ENCODE data around the gene GP9. TPM values are rescaled to one million over a fixed set of nuclear protein-coding genes. Genes with fewer than 3 reads are reported as not detected.

The GP9 gene
- total RNA-seq, 1 experiment from 2014 or later: not detected

DNA sequence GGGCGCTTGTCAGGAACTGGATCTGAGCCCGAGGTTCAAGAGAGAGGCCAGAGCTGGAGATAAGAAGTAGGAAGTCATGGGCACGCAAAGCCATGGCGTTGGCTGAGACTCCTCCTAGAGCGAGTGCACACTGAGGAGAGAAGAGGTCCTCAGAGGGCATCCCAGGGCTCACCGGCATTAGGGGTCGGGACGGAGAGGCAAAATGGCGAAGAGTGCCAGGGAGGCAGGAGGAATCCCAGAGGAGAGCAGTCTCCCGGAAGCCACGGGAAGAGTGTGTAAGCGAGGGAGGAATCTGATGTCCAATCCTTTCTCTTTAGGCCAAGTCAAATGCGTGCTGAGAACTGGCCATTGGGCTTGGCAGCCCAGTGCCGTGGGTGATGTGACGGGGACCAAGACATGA is 35.5 kb upstream of the GP9 start:
- intact Hi-C loops (cut with micrococcal nuclease; ENCODE audit: unreplicated experiment): no loop called here
- Histone ChIP-seq H3K4me1 (ENCODE audit: insufficient read depth, low read length, poor library complexity, severe bottlenecking) (peaks cover 6% of the 10 kb centered on the region), H3K4me3 (ENCODE audit: low read depth, low read length, poor library complexity, severe bottlenecking) (no peak overlapping the region), H3K36me3 (ENCODE audit: insufficient read depth, low read length, poor library complexity, severe bottlenecking) (no peaks in the 10 kb centered on the region), H3K27ac (ENCODE audit: low read depth, low read length, poor library complexity, severe bottlenecking) (no peak overlapping the region), H3K9me3 (ENCODE audit: low read depth, low read length, poor library complexity, severe bottlenecking) (no peaks in the 10 kb centered on the region), H3K27me3 (replicated peaks; ENCODE audit: insufficient read depth, low read depth, low read length, poor library complexity) (no peaks in the 10 kb centered on the region)
- ChIA-PET CTCF (interaction anchor here (0.8 to 1.3 kb wide), 2 partner anchors 55 to 221 kb away, joined by 3 to 4 read pairs; no protein-coding TSS in a partner anchor), POLR2A (ENCODE audit: low non-redundant PET) (interaction anchor here (0.6 kb wide), 1 partner anchor 139 kb away, joined by 5 read pairs; no protein-coding TSS in a partner anchor)
- no peak for DNase-seq (ENCODE audit: low spot score)
- no TSS peak for BruUV-seq (replicated peaks)
- no peak for TF ChIP-seq EZH2 (IDR thresholded peaks at IDR 0.05; ENCODE audit: borderline replicate concordance, low read depth, low read length, poor library complexity, severe bottlenecking)
- TF ChIP-seq, protein P1, sequence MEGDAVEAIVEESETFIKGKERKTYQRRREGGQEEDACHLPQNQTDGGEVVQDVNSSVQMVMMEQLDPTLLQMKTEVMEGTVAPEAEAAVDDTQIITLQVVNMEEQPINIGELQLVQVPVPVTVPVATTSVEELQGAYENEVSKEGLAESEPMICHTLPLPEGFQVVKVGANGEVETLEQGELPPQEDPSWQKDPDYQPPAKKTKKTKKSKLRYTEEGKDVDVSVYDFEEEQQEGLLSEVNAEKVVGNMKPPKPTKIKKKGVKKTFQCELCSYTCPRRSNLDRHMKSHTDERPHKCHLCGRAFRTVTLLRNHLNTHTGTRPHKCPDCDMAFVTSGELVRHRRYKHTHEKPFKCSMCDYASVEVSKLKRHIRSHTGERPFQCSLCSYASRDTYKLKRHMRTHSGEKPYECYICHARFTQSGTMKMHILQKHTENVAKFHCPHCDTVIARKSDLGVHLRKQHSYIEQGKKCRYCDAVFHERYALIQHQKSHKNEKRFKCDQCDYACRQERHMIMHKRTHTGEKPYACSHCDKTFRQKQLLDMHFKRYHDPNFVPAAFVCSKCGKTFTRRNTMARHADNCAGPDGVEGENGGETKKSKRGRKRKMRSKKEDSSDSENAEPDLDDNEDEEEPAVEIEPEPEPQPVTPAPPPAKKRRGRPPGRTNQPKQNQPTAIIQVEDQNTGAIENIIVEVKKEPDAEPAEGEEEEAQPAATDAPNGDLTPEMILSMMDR (conservative IDR thresholded peaks at IDR 0.05; ENCODE audit: low read depth, low read length): no peak

DNA sequence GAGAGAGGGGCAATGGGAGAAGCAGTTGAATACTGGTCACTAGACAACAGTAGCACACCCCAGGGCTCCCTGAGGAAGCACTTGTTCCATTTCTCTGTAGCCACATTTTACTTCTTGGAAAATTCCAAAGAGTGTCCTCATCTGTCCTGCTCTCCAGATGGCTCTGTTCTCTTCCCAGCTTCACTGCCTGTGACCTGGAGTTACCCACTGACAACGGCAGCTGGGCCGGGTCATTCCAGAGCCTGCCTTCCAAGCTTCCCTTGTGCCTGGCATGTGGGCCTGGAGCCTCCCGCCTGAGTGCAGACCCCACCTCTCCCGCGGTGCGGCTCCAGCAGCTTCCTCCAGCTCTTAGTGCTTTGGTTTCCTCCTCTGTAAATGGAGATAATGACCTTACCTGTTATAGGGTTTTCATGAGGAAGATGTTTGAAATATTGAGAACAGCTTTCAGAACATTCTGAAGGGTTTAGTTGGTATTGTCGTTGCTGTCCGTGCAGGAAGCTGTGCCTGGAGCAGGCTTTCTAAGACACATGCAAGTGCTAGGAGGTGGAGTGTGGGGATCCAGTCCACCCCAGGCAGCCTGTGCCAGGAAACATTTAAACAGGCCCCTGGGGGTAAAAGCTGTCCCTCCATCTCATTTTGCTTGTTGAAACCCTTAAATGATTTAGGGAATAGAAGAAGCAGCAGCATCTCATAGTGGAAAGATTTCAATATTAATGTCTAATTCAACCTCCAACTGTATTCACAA is 34.7 kb upstream of the GP9 start:
- Histone ChIP-seq H3K4me1 (ENCODE audit: insufficient read depth, low read length, poor library complexity, severe bottlenecking) (peaks cover 6% of the 10 kb centered on the region), H3K4me3 (ENCODE audit: low read depth, low read length, poor library complexity, severe bottlenecking) (no peak overlapping the region), H3K9me3 (ENCODE audit: low read depth, low read length, poor library complexity, severe bottlenecking) (no peaks in the 10 kb centered on the region), H3K27me3 (replicated peaks; ENCODE audit: insufficient read depth, low read depth, low read length, poor library complexity) (no peaks in the 10 kb centered on the region), H3K36me3 (ENCODE audit: insufficient read depth, low read length, poor library complexity, severe bottlenecking) (no peaks in the 10 kb centered on the region), H3K27ac (ENCODE audit: low read depth, low read length, poor library complexity, severe bottlenecking) (no peak overlapping the region)
- intact Hi-C loops (cut with micrococcal nuclease; ENCODE audit: unreplicated experiment): no loop called here
- ChIA-PET POLR2A (ENCODE audit: low non-redundant PET) (no interaction called here), CTCF (interaction anchor here (0.8 to 1.3 kb wide), 2 partner anchors 56 to 220 kb away, joined by 3 to 4 read pairs; no protein-coding TSS in a partner anchor)
- BruUV-seq (replicated peaks): no TSS peak
- DNase-seq (ENCODE audit: low spot score): no peak
- TF ChIP-seq EZH2 (IDR thresholded peaks at IDR 0.05; ENCODE audit: borderline replicate concordance, low read depth, low read length, poor library complexity, severe bottlenecking): no peak
- TF ChIP-seq, protein P1 (conservative IDR thresholded peaks at IDR 0.05; ENCODE audit: low read depth, low read length): no peak

DNA sequence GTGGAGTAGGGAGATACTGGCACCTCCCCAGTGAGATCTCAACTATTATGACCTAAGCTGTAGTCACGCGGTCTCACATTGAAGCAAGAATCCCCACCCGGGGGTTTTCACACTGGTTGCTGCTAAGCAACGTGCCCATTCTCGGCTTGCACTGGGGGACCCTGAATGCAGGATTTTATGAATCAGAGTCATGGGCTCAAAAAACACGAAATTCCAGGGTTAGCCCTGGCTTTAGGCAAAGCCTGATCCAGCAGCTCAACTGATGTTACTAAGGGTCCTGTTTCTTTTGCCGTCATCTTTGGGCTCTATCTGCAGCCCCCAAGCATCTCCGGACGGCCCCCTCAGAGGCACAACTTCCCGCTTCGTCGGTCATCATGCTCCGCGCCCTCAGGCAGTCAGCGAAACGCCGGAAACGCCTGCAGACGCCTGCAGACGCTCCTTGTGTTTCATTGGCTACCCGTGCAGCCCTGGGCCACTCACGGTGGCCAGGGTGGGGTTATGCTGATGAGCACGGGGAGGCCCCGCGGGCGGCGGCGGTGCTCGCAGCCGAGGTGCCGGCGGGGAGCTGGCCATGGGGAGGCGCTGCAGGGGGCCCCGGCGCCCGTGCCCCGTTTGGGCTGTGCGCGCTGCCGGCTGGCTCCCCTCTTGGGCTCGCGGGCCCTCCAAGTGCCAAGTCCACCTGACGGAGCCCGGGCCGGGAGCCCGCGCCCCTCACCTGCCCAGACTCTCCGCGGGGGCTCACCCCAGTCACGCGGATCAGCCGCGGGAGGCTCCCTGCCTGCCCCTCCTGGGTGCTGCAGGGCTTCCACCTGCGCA is 33.6 kb upstream of the GP9 start:
- BruUV-seq (replicated peaks): no TSS peak
- no peak overlapping the region for H3K27ac ChIP-seq (ENCODE audit: low read depth, low read length, poor library complexity, severe bottlenecking)
- peak overlapping the region; percentile 47 for H3K4me3 ChIP-seq (ENCODE audit: low read depth, low read length, poor library complexity, severe bottlenecking)
- H3K4me1 ChIP-seq (ENCODE audit: insufficient read depth, low read length, poor library complexity, severe bottlenecking): peaks cover 6% of the 10 kb centered on the region
- CTCF ChIA-PET: no interaction called here
- POLR2A ChIA-PET (ENCODE audit: low non-redundant PET): interaction anchor here (0.5 to 0.6 kb wide), 2 partner anchors 103 to 198 kb away, joined by 3 to 6 read pairs; no protein-coding TSS in a partner anchor
- H3K27me3 ChIP-seq (replicated peaks; ENCODE audit: insufficient read depth, low read depth, low read length, poor library complexity): no peaks in the 10 kb centered on the region
- no peaks in the 10 kb centered on the region for H3K36me3 ChIP-seq (ENCODE audit: insufficient read depth, low read length, poor library complexity, severe bottlenecking)
- H3K9me3 ChIP-seq (ENCODE audit: low read depth, low read length, poor library complexity, severe bottlenecking): no peaks in the 10 kb centered on the region
- intact Hi-C loops (cut with micrococcal nuclease; ENCODE audit: unreplicated experiment): no loop called here
- TF ChIP-seq, protein P1 (conservative IDR thresholded peaks at IDR 0.05; ENCODE audit: low read depth, low read length): peak; percentile 56
- TF ChIP-seq EZH2 (IDR thresholded peaks at IDR 0.05; ENCODE audit: borderline replicate concordance, low read depth, low read length, poor library complexity, severe bottlenecking): no peak
- peak; percentile 96 for DNase-seq (ENCODE audit: low spot score)

All from A673 (cell line).